AG04449 (cell line): ENCODE measurements around the gene GLIS2.

ENCODE experiments used
- CTCF ChIA-PET: fragments of 350-600 bp; formaldehyde crosslinking; extraction: SDS; loops from one replicate; lab custom pipeline; 2021; ENCODE audit warnings: antibody characterized with exemption; lab: Yijun Ruan, JAX
- POLR2A ChIA-PET: fragments of 400-600, 350-600 bp; formaldehyde crosslinking; extraction: SDS; loops from one replicate; lab custom pipeline; 2020; ENCODE audit warnings: antibody characterized with exemption, inconsistent platforms; lab: Yijun Ruan, JAX
- DNase-seq: peaks from one replicate; pipeline ENCODE4 v3.0.0-alpha.2; 2010; ENCODE audit warnings: low read depth, low spot score
- H3K4me3 ChIP-seq: 2 replicates; pipeline ENCODE4 v1.5.1; 2011; ENCODE audit warnings: low read depth, mild to moderate bottlenecking, control low read depth, low read length
- TF ChIP-seq, protein P1 (sequence below): IDR thresholded peaks from one replicate; pipeline ENCODE4 v1.5.1; 2011; ENCODE audit warnings: mild to moderate bottlenecking, moderate library complexity, low read length, control low read depth, inconsistent platforms; ENCODE audit not compliant: insufficient read depth; ENCODE audit errors: missing control alignments

GLIS2 gene

GRCh38 chr16:4360538-4361021 lies 44.7 kb downstream of the GLIS2 start:
- H3K4me3 ChIP-seq, result no peak overlapping the region
- TF ChIP-seq, protein P1, sequence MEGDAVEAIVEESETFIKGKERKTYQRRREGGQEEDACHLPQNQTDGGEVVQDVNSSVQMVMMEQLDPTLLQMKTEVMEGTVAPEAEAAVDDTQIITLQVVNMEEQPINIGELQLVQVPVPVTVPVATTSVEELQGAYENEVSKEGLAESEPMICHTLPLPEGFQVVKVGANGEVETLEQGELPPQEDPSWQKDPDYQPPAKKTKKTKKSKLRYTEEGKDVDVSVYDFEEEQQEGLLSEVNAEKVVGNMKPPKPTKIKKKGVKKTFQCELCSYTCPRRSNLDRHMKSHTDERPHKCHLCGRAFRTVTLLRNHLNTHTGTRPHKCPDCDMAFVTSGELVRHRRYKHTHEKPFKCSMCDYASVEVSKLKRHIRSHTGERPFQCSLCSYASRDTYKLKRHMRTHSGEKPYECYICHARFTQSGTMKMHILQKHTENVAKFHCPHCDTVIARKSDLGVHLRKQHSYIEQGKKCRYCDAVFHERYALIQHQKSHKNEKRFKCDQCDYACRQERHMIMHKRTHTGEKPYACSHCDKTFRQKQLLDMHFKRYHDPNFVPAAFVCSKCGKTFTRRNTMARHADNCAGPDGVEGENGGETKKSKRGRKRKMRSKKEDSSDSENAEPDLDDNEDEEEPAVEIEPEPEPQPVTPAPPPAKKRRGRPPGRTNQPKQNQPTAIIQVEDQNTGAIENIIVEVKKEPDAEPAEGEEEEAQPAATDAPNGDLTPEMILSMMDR, result no peak
- DNase-seq, result no peak
- CTCF ChIA-PET, result interaction anchor here (1.6 to 5.3 kb wide), 9 partner anchors 9 to 106 kb away, joined by 6 to 317 read pairs (median 25); partner anchors contain the start of genes PAM16 and VASN
- POLR2A ChIA-PET, result no interaction called here

DNA sequence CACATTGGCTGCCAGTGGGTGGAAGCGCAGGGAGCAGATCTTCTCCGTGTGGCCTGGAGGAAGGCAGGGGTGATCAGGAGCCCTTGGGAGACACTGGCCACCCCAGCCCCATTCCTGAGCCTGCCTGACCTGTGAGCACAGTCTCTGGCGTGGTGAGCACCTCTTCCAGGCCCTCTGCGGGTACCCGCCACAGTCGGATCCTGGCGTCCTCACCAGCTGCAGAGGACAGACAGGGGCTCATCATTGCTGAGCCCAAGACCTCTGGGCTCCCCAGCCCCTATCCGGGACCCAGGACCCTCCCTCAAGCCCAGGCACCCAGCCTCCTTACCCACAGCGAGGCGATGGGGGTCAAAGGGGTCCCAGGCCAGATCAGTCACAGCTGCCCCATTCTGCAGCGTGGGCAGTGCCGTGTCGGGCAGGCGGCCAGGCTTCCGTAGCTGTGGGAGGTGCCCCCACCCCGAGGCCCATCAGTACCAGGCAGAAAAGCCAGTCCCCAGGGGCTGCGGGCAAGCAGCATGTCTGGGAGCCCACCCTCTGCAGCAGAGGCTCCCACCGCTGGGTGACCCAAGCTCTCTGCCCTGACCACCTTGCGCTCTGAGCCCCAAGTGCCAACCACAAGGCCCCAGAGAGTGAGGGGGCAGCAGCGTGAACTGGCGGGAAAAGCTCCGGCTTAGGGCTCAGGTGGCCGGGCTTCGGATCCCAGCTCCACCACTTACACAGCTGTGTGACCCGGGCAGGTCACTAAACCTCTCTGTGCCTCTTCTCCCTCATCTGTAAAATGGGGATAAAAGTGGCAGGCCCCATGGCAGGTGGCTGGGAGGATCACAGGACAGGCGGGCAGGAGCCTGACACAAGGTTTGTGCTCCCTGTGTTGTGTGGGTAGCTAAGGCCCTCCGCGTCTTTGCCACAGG lies 45.4 kb downstream of the GLIS2 start:
- no peak for DNase-seq
- ChIA-PET POLR2A (no interaction called here), CTCF (interaction anchor here (0.9 to 5.3 kb wide), 8 partner anchors 8 to 107 kb away, joined by 3 to 317 read pairs (median 19); partner anchors contain the start of gene VASN)
- H3K4me3 ChIP-seq, result no peak overlapping the region
- TF ChIP-seq, protein P1, result no peak

DNA sequence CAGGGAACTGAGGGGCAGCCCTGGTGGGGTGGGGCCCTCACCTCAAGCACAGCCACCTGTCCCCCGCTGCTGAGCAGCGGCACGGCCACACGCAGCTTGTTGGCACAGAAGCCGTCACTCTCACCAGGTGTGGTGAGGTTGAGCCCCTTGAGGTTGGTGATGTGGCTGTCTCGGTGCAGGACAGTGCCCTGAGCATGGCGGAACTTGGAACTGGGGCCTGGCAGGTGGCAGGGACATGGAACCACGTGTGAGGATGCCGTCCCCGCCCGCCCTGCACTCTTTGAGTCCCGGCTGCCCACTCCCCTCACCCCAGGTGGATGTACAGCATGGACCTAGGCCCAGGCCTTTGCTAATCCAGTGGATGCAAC lies 46.1 kb downstream of the GLIS2 start:
- TF ChIP-seq, protein P1, result no peak
- ChIA-PET CTCF (interaction anchor here (0.9 to 5.3 kb wide), 8 partner anchors 7 to 108 kb away, joined by 3 to 317 read pairs (median 19); partner anchors contain the start of gene VASN), POLR2A (no interaction called here)
- no peak for DNase-seq
- H3K4me3 ChIP-seq, result no peak overlapping the region

GRCh38 chr16:4362476-4363135 lies 46.7 kb downstream of the GLIS2 start:
- H3K4me3 ChIP-seq, result no peak overlapping the region
- DNase-seq, result no peak
- ChIA-PET POLR2A (no interaction called here), CTCF (interaction anchor here (1.5 to 8.8 kb wide), 5 partner anchors 11 to 41 kb away, joined by 6 to 317 read pairs (median 65); no protein-coding TSS in a partner anchor)
- TF ChIP-seq, protein P1, result no peak

GRCh38 chr16:4364196-4365013 lies 48.5 kb downstream of the GLIS2 start:
- no peak overlapping the region for H3K4me3 ChIP-seq
- POLR2A ChIA-PET, result no interaction called here
- DNase-seq, result no peak
- TF ChIP-seq, protein P1, result no peak
- CTCF ChIA-PET, result interaction anchor here (0.8 to 8.8 kb wide), 3 partner anchors 11 to 39 kb away, joined by 3 to 174 read pairs (median 3); no protein-coding TSS in a partner anchor
